ENCODE data around the gene FUZ. TPM values are rescaled to one million over a fixed set of nuclear protein-coding genes. Genes with fewer than 3 reads are reported as not detected.

The FUZ gene
- total RNA-seq, 1 experiment from 2014 or later: 3.1 TPM

- no peak for DNase-seq (ENCODE audit: low spot score)
Observed at GRCh38 chr19:49758292-49758691, 54.8 kb downstream of the FUZ start.

Small RNA genes within 50 kb of the gene (small RNA-seq; reads per million reads assigned to genes)
- gene MIR4749 (not detected), gene MIR6799 (not detected), gene RNU6-841P (not detected)

Other genes with a start within 250 kb of the FUZ start
- gene NOSIP, start 232.7 kb downstream of the FUZ start, total RNA-seq (2014; rRNA removed; shearing (Covaris generic)): 247 and 262 TPM in 2 replicates
- 25.8 and 26.3 TPM in 2 replicates for gene PRRG2, start 232.0 kb downstream of the FUZ start, total RNA-seq (2014; rRNA removed; shearing (Covaris generic))
- gene PRR12, start 222.1 kb downstream of the FUZ start, total RNA-seq (2014; rRNA removed; shearing (Covaris generic)): 15.0 and 15.3 TPM in 2 replicates
- 33.1 and 45.2 TPM in 2 replicates for gene RRAS, start 173.1 kb downstream of the FUZ start, total RNA-seq (2014; rRNA removed; shearing (Covaris generic))
- 58.6 and 67.6 TPM in 2 replicates for gene SCAF1, start 171.1 kb downstream of the FUZ start, total RNA-seq (2014; rRNA removed; shearing (Covaris generic))
- 380 and 432 TPM in 2 replicates for gene IRF3, start 147.4 kb downstream of the FUZ start, total RNA-seq (2014; rRNA removed; shearing (Covaris generic))
- 78.2 and 100 TPM in 2 replicates for gene BCL2L12, start 147.4 kb downstream of the FUZ start, total RNA-seq (2014; rRNA removed; shearing (Covaris generic))
- 922 and 995 TPM in 2 replicates for gene PRMT1, start 136.0 kb downstream of the FUZ start, total RNA-seq (2014; rRNA removed; shearing (Covaris generic))
- 9.2 and 10.0 TPM in 2 replicates for gene ADM5, start 123.7 kb downstream of the FUZ start, total RNA-seq (2014; rRNA removed; shearing (Covaris generic))
- 0.47 and 1.4 TPM in 2 replicates for gene CPT1C, start 122.2 kb downstream of the FUZ start, total RNA-seq (2014; rRNA removed; shearing (Covaris generic))
- gene TSKS, start 50.0 kb downstream of the FUZ start, total RNA-seq (2014; rRNA removed; shearing (Covaris generic)): not detected in 2 replicates
- 122 and 131 TPM in 2 replicates for gene AP2A1, start 46.3 kb downstream of the FUZ start, total RNA-seq (2014; rRNA removed; shearing (Covaris generic))
- 88.3 and 91.9 TPM in 2 replicates for gene MED25, start 5.0 kb upstream of the FUZ start, total RNA-seq (2014; rRNA removed; shearing (Covaris generic))
- 188 and 218 TPM in 2 replicates for gene PTOV1, start 37.9 kb upstream of the FUZ start, total RNA-seq (2014; rRNA removed; shearing (Covaris generic))
- 215 and 243 TPM in 2 replicates for gene PNKP, start 54.3 kb upstream of the FUZ start, total RNA-seq (2014; rRNA removed; shearing (Covaris generic))
- 89.9 and 96.4 TPM in 2 replicates for gene AKT1S1, start 64.1 kb upstream of the FUZ start, total RNA-seq (2014; rRNA removed; shearing (Covaris generic))
- 34.5 and 38.4 TPM in 2 replicates for gene TBC1D17, start 64.4 kb upstream of the FUZ start, total RNA-seq (2014; rRNA removed; shearing (Covaris generic))
- 1.1 and 2.3 TPM in 2 replicates for gene IL4I1, start 83.6 kb upstream of the FUZ start, total RNA-seq (2014; rRNA removed; shearing (Covaris generic))
- gene ATF5, start 115.9 kb upstream of the FUZ start, total RNA-seq (2014; rRNA removed; shearing (Covaris generic)): 32.2 and 32.8 TPM in 2 replicates
- gene NUP62, start 116.2 kb upstream of the FUZ start, total RNA-seq (2014; rRNA removed; shearing (Covaris generic)): 133 TPM in 2 replicates
- gene SIGLEC11, start 147.9 kb upstream of the FUZ start, total RNA-seq (2014; rRNA removed; shearing (Covaris generic)): not detected in 2 replicates
- gene VRK3, start 212.1 kb upstream of the FUZ start, total RNA-seq (2014; rRNA removed; shearing (Covaris generic)): 46.1 and 47.7 TPM in 2 replicates
- gene ZNF473, start 212.7 kb upstream of the FUZ start, total RNA-seq (2014; rRNA removed; shearing (Covaris generic)): 18.9 and 25.1 TPM in 2 replicates

Measured in HT-29 (cell line).